ENCODE results near the gene LRG1. TPM values are rescaled to one million over a fixed set of nuclear protein-coding genes. Genes with fewer than 3 reads are reported as not detected.

LRG1 gene
- total and polyA plus RNA-seq, 2 of the 13 experiments (the other 11 are each of a cell fraction or from before 2014, with no cell fraction given) = 12.0 to 39.3 TPM

GRCh38 chr19:4523306-4524110 lies 16.3 kb downstream of the LRG1 start (continued):
- peak; percentile 40 for TF ChIP-seq HNRNPLL (IDR thresholded peaks at IDR 0.05; ENCODE audit: low read depth, low read length, poor library complexity, severe bottlenecking)
- TF ChIP-seq ZFX (CRISPR knock-in tag; IDR thresholded peaks at IDR 0.05; ENCODE audit: low read depth) = peak; percentile 57; the same call in 1 of the 2 replicates
- TF ChIP-seq HNF4G (IDR thresholded peaks at IDR 0.05; ENCODE audit: borderline replicate concordance, low read depth, low read length) = peak; percentile 88
- 0 out of 2 replicates have a peak, but pooled peaks have one; percentile 56 for TF ChIP-seq HNF4G (CRISPR knock-in tag; IDR thresholded peaks at IDR 0.05; ENCODE audit: borderline replicate concordance, low read depth)
- no peak for TF ChIP-seq ZNF512 (CRISPR knock-in tag; IDR thresholded peaks at IDR 0.05)
- no peak for TF ChIP-seq GABPA (IDR thresholded peaks at IDR 0.05; ENCODE audit: low read depth, low read length)
- TF ChIP-seq GABPA (CRISPR knock-in tag; IDR thresholded peaks at IDR 0.05; ENCODE audit: low read depth) = peak; percentile 27; the same call in 1 of the 2 replicates
- peak; percentile 82 for TF ChIP-seq HNRNPK (IDR thresholded peaks at IDR 0.05; ENCODE audit: low read depth, low read length, poor library complexity, severe bottlenecking)
- peak; percentile 95 for TF ChIP-seq NR2F2 (IDR thresholded peaks at IDR 0.05; ENCODE audit: borderline replicate concordance, low read depth)
- peak; percentile 53; the same call in 1 of the 2 replicates for TF ChIP-seq IRF2 (CRISPR knock-in tag; IDR thresholded peaks at IDR 0.05)
- peak; percentile 53; the same call in 1 of the 2 replicates for TF ChIP-seq SAP130 (CRISPR knock-in tag; IDR thresholded peaks at IDR 0.05; ENCODE audit: low read depth)
- TF ChIP-seq ZBTB10 (CRISPR knock-in tag; IDR thresholded peaks at IDR 0.05; ENCODE audit: borderline replicate concordance) = 0 out of 2 replicates have a peak, but pooled peaks have one; percentile 45
- no peak for TF ChIP-seq ZSCAN30 (CRISPR knock-in tag; IDR thresholded peaks at IDR 0.05)
- TF ChIP-seq PRDM10 (CRISPR knock-in tag; IDR thresholded peaks at IDR 0.05; ENCODE audit: low read depth) = peak; percentile 94
- no peak for TF ChIP-seq TCF7 (IDR thresholded peaks at IDR 0.05; ENCODE audit: low read depth)
- peak; percentile 34; the same call in 1 of the 2 replicates for TF ChIP-seq ATF2 (CRISPR knock-in tag; IDR thresholded peaks at IDR 0.05)
- TF ChIP-seq NONO (IDR thresholded peaks at IDR 0.05) = no peak
- TF ChIP-seq NONO (CRISPR knock-in tag; conservative IDR thresholded peaks at IDR 0.05) = peak; percentile 61; the same call in 1 of the 2 replicates
- no peak for TF ChIP-seq ZNF749 (CRISPR knock-in tag; IDR thresholded peaks at IDR 0.05; ENCODE audit: borderline replicate concordance)
